Measurements from ENCODE around the gene IL17F. TPM values are rescaled to one million over a fixed set of nuclear protein-coding genes. Genes with fewer than 3 reads are reported as not detected.

Gene IL17F
- polyA plus RNA-seq (not detected in 3 replicates), polyA minus RNA-seq (not detected in 3 replicates)
- not detected for polyA plus RNA-seq (2011; ENCODE audit: low read depth)
- not detected in 2 replicates for polyA plus RNA-seq (2011; cell fraction: cytosol; rRNA removed)
- polyA plus RNA-seq (2011; cell fraction: nucleus; rRNA removed), result not detected in 2 replicates
- not detected in 2 replicates for polyA plus RNA-seq (2012; ENCODE audit: low replicate concordance)
- not detected for polyA minus RNA-seq (2011; cell fraction: cytosol; rRNA and poly(A)+ RNA removed)
- polyA minus RNA-seq (2011; cell fraction: nucleus; rRNA and poly(A)+ RNA removed), result not detected in 2 replicates

GRCh38 chr6:52244400-52244799 lies at the start of gene IL17F:
TSS of gene IL17F (minus strand) at chr6:52244500. CDS start at chr6:52244429, 71 bp downstream.
- dilution Hi-C loops (cut with MboI; ENCODE audit: extremely low pct_ligation_motif_present, low sequenced_read_pairs), result no loop called here
- H3K9me3 ChIP-seq (ENCODE audit: control insufficient read depth, low read depth, low read length), result no peaks in the 10 kb centered on the region
- H3K4me1 ChIP-seq (ENCODE audit: control insufficient read depth, extremely low read depth, insufficient read depth, low read length), result no peaks in the 10 kb centered on the region
- H3K79me2 ChIP-seq (ENCODE audit: control insufficient read depth, insufficient read depth, low read length), result no peaks in the 10 kb centered on the region
- no peak within 1 kb of the TSS for H3K27ac ChIP-seq (ENCODE audit: control insufficient read depth, insufficient read depth, low read length)
- no peak within 1 kb of the TSS for H2AFZ ChIP-seq (ENCODE audit: control insufficient read depth, low read length)
- H3K9ac ChIP-seq (ENCODE audit: control insufficient read depth, extremely low read depth, insufficient read depth, low read length), result no peak within 1 kb of the TSS
- H3K9me1 ChIP-seq (ENCODE audit: control insufficient read depth, extremely low read depth, insufficient read depth, low read length), result no peaks in the 10 kb centered on the region
- H3K4me2 ChIP-seq (ENCODE audit: control insufficient read depth, extremely low read depth, insufficient read depth, low read depth, low read length), result no peak within 1 kb of the TSS
- H3K36me3 ChIP-seq (ENCODE audit: control insufficient read depth in 2 of 2, extremely low read depth in 1 of 2, insufficient read depth in 2 of 2, low read length in 2 of 2), result no peaks in the 10 kb centered on the region
- TF ChIP-seq EZH2 (IDR thresholded peaks at IDR 0.05; ENCODE audit: low read length), result no peak
- no peak for TF ChIP-seq CTCF (optimal IDR thresholded peaks at IDR 0.05 in 1 of 3, IDR thresholded peaks at IDR 0.05 in 1 of 3, conservative IDR thresholded peaks at IDR 0.05 in 1 of 3; ENCODE audit: extremely low read depth in 1 of 3, insufficient read depth in 2 of 3, low read length in 3 of 3)
- no peak for DNase-seq (ENCODE audit: low read depth, low spot score)
- no peaks in the 10 kb centered on the region for H4K20me1 ChIP-seq (ENCODE audit: control insufficient read depth, extremely low read depth, insufficient read depth, low read length)
- FAIRE-seq, result no peak
- no peak within 1 kb of the TSS for H3K4me3 ChIP-seq (ENCODE audit: control insufficient read depth in 2 of 3, extremely low read depth in 1 of 3, insufficient read depth in 2 of 3, low read depth in 1 of 3, low read length in 3 of 3)
- H3K27me3 ChIP-seq (ENCODE audit: control insufficient read depth, extremely low read depth, insufficient read depth, low read length), result peaks cover under 1% of the 10 kb centered on the region

- FAIRE-seq, result no peak
- DNase-seq (ENCODE audit: low read depth, low spot score), result no peak
- no peaks in the 10 kb centered on the region for H3K9me3 ChIP-seq (ENCODE audit: control insufficient read depth, low read depth, low read length)
- H3K79me2 ChIP-seq (ENCODE audit: control insufficient read depth, insufficient read depth, low read length), result no peaks in the 10 kb centered on the region
- dilution Hi-C loops (cut with MboI; ENCODE audit: extremely low pct_ligation_motif_present, low sequenced_read_pairs), result no loop called here
- no peak for TF ChIP-seq CTCF (optimal IDR thresholded peaks at IDR 0.05 in 1 of 3, IDR thresholded peaks at IDR 0.05 in 1 of 3, conservative IDR thresholded peaks at IDR 0.05 in 1 of 3; ENCODE audit: extremely low read depth in 1 of 3, insufficient read depth in 2 of 3, low read length in 3 of 3)
- no peak for TF ChIP-seq EZH2 (IDR thresholded peaks at IDR 0.05; ENCODE audit: low read length)
- H3K36me3 ChIP-seq (ENCODE audit: control insufficient read depth in 2 of 2, extremely low read depth in 1 of 2, insufficient read depth in 2 of 2, low read length in 2 of 2), result no peaks in the 10 kb centered on the region
- H3K4me3 ChIP-seq (ENCODE audit: control insufficient read depth in 2 of 3, extremely low read depth in 1 of 3, insufficient read depth in 2 of 3, low read depth in 1 of 3, low read length in 3 of 3), result no peak overlapping the region
- no peak overlapping the region for H3K9ac ChIP-seq (ENCODE audit: control insufficient read depth, extremely low read depth, insufficient read depth, low read length)
- no peak overlapping the region for H3K4me2 ChIP-seq (ENCODE audit: control insufficient read depth, extremely low read depth, insufficient read depth, low read depth, low read length)
- no peak overlapping the region for H2AFZ ChIP-seq (ENCODE audit: control insufficient read depth, low read length)
- H3K9me1 ChIP-seq (ENCODE audit: control insufficient read depth, extremely low read depth, insufficient read depth, low read length), result no peaks in the 10 kb centered on the region
- H3K27ac ChIP-seq (ENCODE audit: control insufficient read depth, insufficient read depth, low read length), result no peak overlapping the region
- H3K4me1 ChIP-seq (ENCODE audit: control insufficient read depth, extremely low read depth, insufficient read depth, low read length), result no peaks in the 10 kb centered on the region
- H4K20me1 ChIP-seq (ENCODE audit: control insufficient read depth, extremely low read depth, insufficient read depth, low read length), result no peaks in the 10 kb centered on the region
- H3K27me3 ChIP-seq (ENCODE audit: control insufficient read depth, extremely low read depth, insufficient read depth, low read length), result no peaks in the 10 kb centered on the region
Observed at GRCh38 chr6:52293067-52293466, 48.8 kb upstream of the IL17F start.
